ENCODE results near the gene GMDS. TPM values are rescaled to one million over a fixed set of nuclear protein-coding genes. Genes with fewer than 3 reads are reported as not detected.

GMDS gene
- total RNA-seq, 1 donor from 2014 or later = 105 TPM

GRCh38 chr6:2099870-2100269, 145.5 kb downstream of the GMDS start:
- no peak for DNase-seq (ENCODE audit: low spot score)

GRCh38 chr6:2097464-2097863, 147.9 kb downstream of the GMDS start:
- DNase-seq (ENCODE audit: low spot score) = no peak

DNA sequence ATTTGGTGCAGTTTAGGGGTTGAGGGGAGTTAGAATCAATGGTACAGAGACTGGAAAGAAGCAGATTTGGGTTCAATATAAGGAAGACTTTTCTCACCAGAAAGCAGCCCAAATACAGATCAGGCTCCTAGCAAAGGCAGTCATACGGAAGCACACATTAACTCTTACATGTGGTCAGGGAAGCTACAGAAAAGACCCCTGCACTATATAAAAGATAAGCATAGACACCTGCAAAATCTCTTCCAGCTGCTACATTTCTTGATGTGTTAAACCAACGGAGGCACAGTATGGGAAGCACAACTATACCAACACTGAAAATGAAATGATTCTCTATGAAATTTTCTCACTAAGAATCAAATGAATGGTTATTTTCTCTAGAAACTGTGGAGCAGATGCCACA, 150.8 kb downstream of the GMDS start:
- DNase-seq (ENCODE audit: low spot score) = no peak

DNA sequence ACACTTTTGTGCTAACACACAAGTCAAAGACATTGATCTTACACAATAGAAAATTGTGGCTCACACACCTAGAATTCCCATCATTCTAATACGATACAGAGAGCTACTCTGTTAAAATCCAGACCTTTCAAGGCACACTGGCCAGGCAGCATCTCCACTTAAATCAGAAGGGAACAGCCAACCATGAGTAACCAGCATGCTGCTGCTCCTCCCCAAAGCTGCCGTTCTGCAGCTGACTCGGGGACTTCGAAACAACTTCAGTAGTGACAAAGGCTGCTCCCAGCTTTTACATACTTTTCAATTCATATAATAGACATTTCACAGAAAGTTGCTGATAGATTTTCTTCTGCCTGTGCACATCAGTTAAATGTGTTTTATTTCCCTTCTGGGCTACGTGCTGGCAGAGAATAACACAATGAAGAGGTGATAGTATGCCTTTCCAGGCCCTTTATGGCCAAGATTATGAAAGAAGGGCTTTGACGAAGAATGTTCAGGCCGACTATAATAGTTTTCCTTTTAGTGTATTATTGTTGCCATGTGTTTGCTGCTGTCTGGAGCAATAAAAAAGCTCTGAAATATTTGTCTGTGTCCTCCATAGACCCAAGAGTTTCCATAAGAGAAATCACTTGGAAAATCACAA, 159.0 kb downstream of the GMDS start:
- no peak for DNase-seq (ENCODE audit: low spot score)

DNA sequence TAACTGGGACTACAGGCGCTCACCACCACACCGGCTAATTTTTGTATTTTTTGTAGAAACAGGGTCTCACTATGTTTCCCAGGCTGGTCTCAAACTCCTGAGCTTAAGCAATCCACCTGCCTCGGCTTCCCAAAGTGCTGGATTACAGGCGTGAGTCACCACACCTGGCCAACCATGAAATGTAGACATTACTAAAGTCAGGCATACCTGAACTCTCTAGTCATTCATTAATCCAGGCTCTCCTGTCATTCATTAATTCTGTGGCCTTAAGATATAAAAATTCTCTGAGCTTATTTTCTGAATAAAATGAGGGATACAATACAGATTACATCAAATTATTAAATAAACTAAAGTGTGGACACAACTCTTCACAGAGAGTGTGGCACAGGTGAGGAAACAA, 159.7 kb downstream of the GMDS start:
- no peak for DNase-seq (ENCODE audit: low spot score)

- DNase-seq (ENCODE audit: low spot score) = no peak
Observed at GRCh38 chr6:2081155-2082138, 164.0 kb downstream of the GMDS start.

GRCh38 chr6:2078888-2079287, 166.5 kb downstream of the GMDS start:
- no peak for DNase-seq (ENCODE audit: low spot score)

DNA sequence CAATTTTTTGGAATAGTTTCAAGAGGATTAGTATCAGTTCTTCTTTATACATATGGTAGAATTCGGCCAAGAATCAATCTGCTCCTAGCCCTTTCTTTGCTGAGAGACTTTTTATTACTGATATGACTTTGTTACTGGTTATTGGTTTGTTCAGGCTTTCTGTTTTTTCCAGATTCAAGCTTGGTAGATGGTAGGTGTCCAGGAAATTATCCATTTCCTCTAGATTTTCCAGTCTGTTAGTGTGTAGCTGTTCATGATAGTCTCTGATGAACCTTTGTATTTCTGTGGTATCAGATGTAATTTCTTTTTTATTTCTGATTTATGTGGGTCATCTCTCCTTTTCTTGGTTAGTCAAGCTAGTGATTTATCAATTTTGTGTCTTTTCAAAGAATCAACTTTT, 167.6 kb downstream of the GMDS start:
- no peak for DNase-seq (ENCODE audit: low spot score)

DNA sequence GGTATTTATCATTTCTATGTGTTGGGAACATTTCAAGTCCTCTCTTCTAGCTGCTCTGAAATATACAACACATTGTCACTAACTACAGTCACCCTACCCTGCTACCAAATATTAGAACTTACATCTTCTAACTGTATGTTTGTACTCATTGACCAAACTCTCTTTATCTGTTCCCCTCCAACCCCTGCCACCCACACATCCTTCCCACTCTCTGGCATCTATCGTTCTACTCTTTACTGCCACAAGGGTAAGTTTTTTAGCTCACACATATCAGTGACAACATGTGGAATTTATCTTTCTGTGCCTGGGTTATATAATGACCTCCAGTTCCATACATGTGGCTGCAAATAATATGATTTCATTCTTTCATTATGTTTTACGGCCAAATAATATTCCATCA, 171.9 kb downstream of the GMDS start:
- DNase-seq (ENCODE audit: low spot score) = no peak

DNA sequence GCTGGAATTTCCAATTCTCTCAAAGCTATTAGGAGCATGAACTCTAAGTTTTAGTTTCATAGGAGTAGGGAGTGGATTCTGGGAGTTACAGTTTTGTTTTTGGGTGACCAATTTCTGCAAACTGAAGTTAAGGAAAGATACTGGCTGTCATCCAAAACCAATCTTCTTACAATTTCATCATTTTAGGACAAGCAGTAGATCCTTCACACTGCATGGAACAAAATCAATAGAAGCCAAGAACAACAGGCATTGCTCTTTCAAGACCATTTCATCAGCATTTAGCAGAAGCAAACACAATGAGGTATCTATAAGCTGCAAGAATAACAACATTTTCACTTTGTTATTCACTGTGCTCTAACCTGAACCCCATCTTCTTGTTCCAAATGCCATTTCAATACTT, 173.0 kb downstream of the GMDS start:
- DNase-seq (ENCODE audit: low spot score) = no peak

GRCh38 chr6:2063547-2063946, 181.9 kb downstream of the GMDS start:
- DNase-seq (ENCODE audit: low spot score) = no peak

GRCh38 chr6:2061880-2062279, 183.5 kb downstream of the GMDS start:
- DNase-seq (ENCODE audit: low spot score) = no peak

- DNase-seq (ENCODE audit: low spot score) = no peak
Observed at GRCh38 chr6:2055911-2056310, 189.5 kb downstream of the GMDS start.

DNA sequence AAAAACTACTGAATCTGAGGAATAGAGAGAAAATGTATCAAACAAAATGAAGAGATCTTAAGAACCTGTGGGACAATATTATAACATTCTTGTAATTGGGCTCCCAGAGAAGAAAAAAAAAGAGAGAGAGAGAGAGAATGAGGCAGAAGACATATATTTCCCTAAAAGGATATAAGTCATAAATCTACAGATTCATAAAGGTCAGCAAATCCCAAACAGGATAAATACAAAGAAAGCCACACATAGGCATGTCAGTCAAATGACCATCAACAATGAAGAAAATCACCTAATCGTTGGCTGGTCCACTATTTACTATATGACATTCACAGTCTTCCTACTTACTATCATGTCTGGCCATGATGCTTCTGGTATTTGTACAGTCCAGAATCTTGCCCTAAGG, 190.3 kb downstream of the GMDS start:
- no peak for DNase-seq (ENCODE audit: low spot score)

GRCh38 chr6:2054516-2055067, 190.8 kb downstream of the GMDS start:
- DNase-seq (ENCODE audit: low spot score) = no peak

- DNase-seq (ENCODE audit: low spot score) = no peak
Observed at GRCh38 chr6:2053691-2054090, 191.7 kb downstream of the GMDS start.

- no peak for DNase-seq (ENCODE audit: low spot score)
Observed at GRCh38 chr6:2047855-2048254, 197.6 kb downstream of the GMDS start.

GRCh38 chr6:2044192-2044591, 201.2 kb downstream of the GMDS start:
- no peak for DNase-seq (ENCODE audit: low spot score)

DNA sequence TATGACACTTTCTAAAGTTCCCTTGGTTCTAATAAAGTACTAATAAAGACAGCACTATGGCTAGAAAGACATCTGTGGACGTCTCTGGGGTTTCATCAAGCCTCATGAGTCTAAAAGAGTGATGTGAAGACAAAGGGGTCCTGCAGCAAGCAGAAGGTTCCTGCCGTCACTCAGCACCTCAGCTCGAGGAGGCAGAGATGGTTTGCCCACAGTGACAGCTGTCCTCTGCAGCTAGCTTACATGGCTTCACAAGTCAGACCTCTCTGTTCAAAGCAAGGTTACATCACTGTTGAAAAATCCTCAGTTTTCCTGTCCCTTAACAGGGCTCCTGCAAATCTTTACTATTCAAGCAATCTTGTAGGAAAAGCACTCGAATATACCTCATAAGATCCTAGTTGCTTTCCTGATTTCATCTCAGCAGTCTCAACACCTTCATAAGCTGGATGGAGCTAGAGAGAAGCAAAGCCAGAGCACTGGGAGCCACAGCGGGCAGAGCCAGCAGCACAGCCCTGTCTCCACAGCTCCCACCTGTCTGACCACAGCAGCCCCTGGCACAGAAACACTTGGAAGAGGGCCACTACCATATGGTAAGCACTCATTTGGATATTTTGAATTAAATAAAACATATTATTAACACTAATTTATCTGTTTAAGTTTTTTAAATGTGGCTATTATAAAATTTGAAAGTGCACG, 202.3 kb downstream of the GMDS start:
- no peak for DNase-seq (ENCODE audit: low spot score)

GRCh38 chr6:2038092-2038491, 207.3 kb downstream of the GMDS start:
- no peak for DNase-seq (ENCODE audit: low spot score)

DNA sequence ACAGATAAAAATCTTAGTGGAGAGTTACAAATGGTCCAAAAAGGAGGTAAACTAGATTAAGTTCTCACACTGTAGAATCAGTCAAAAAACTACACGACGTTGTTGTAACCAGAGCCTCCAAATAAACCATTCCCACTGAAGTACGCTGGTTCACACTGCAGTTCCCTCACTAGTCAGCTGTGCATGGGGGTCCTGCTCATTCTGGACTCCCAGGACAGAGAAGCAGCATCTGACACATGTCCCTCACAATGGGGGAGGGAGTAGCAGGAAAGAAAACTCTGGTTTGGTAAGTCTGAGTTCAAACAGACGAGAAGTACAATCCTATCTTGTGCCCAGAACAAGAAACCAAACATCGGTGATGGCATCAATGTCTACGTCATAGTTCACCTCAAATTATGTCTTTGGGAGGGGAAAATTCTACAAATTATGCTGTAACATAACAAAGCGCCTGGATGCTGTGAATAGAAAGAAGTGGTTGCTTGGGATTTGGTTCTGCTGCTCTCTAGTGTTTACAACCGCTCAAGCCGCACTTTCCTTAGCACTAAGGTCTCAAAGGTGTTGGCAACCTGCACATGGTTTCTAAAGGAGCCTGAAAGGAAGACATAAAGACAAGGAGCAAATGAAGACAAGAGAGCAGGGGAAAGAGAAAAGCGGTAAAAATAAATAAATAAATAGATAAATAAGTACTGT, 208.0 kb downstream of the GMDS start:
- DNase-seq (ENCODE audit: low spot score) = no peak

DNA sequence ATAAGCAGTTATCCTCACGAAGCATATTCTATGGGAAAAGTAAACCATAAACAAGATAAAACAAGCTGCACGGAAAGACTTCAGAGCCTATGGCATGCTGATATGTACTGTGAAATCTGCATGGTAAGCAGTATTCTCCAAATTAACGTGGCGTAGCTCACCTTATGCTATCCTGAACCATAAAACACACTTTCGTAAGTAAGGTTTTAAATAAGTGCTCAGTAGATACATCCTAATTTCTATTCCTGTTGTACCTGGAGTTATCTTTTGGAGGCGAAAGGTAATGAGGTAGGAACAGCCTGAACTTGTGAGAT, 208.7 kb downstream of the GMDS start:
- DNase-seq (ENCODE audit: low spot score) = no peak
